HCT116 (cell line): ENCODE results near the gene FAM151A. TPM values are rescaled to one million over a fixed set of nuclear protein-coding genes. Genes with fewer than 3 reads are reported as not detected.

Experiments
- ATAC-seq: fragments of 200-7000 bp; cut with Tn5 transposase; 2 replicates; pipeline ENCODE4 v1.9.1; 2020; ENCODE audit warnings: mild to moderate bottlenecking, moderate library complexity
- BruUV-seq: library from RNA; stranded (reverse); fragments of 400-500 nt; replicated peaks from 2 replicates; lab custom pipeline; 2021; lab: Mats Ljungman, UMichigan
- CTCF ChIA-PET: fragments of 300-600 bp; sonication (Branson Sonifier 250); formaldehyde crosslinking; loops from one replicate; lab custom pipeline; 2021; ENCODE audit warnings: antibody characterized with exemption; lab: Charles Lee
- POLR2A ChIA-PET: fragments of 300-600, 350-600 bp; sonication (Branson Sonifier 250); formaldehyde crosslinking; loops from one replicate; lab custom pipeline; 2021; ENCODE audit warnings: antibody characterized with exemption; lab: Charles Lee
- RAD21 ChIA-PET, 2 experiments: fragments of 300-600 bp; sonication (Branson Sonifier 250); formaldehyde crosslinking; loops; one replicate each; lab custom pipeline; 2023; ENCODE audit warnings: low total read pairs in 2 of 2; ENCODE audit not compliant: uncharacterized antibody in 2 of 2, unreplicated experiment in 2 of 2, low non-redundant PET in 1 of 2; lab: Charles Lee
- DNase-seq: peaks from one replicate; pipeline ENCODE4 v3.0.0-alpha.2; 2010; ENCODE audit warnings: low read depth, low spot score
- H2AFZ ChIP-seq: fragments of 200-600 bp; shearing (Covaris generic), sonication (generic); 2 replicates; pipeline ENCODE4 v1.6.1; 2017; ENCODE audit warnings: low read depth, mixed run types, mixed read lengths, antibody characterized with exemption, low read length; ENCODE audit not compliant: poor library complexity, severe bottlenecking
- H3K27ac ChIP-seq: 2 replicates; pipeline ENCODE4 v1.5.1; 2012; ENCODE audit warnings: low read depth, low read length
- H3K27me3 ChIP-seq: fragments of 200-600 bp; sonication (generic); 2 replicates; pipeline ENCODE4 v1.6.1; 2016; ENCODE audit warnings: mixed run types, low read length, mixed read lengths; ENCODE audit not compliant: insufficient read depth
- H3K36me3 ChIP-seq, 2 experiments: fragments of 200-500 bp in 1 of 2; fragments of 200-600 bp in 1 of 2; sonication (Bioruptor generic) in 1 of 2; sonication (generic) in 1 of 2; 2 replicates each; pipeline versions ENCODE4 v1.5.1 to v1.6.1; 2014 to 2016; ENCODE audit warnings: low read length in 2 of 2, inconsistent platforms in 1 of 2, mixed read lengths in 1 of 2, mixed run types in 1 of 2; ENCODE audit not compliant: insufficient read depth in 2 of 2, control insufficient read depth in 1 of 2
- H3K4me1 ChIP-seq, 2 experiments: fragments of 200-600 bp in 1 of 2; sonication (generic) in 1 of 2; 2 replicates each; pipeline versions ENCODE4 v1.5.1 to v1.6.1; 2012 to 2017; ENCODE audit warnings: low read length in 2 of 2, inconsistent platforms in 1 of 2, mild to moderate bottlenecking in 1 of 2, mixed read lengths in 1 of 2, mixed run types in 1 of 2, moderate library complexity in 1 of 2; ENCODE audit not compliant: insufficient read depth in 2 of 2, control insufficient read depth in 1 of 2
- H3K4me2 ChIP-seq: fragments of 200-600 bp; sonication (generic); 2 replicates; pipeline ENCODE4 v1.6.1; 2017; ENCODE audit warnings: mixed run types, low read length, mixed read lengths
- H3K4me3 ChIP-seq, 2 experiments: fragments of 200-600 bp in 1 of 2; sonication (generic) in 1 of 2; replicated peaks in 1 of 2; 2 replicates each; pipeline ENCODE4 v1.5.1; 2011 to 2016; ENCODE audit warnings: low read length in 2 of 2, control low read depth in 1 of 2, low read depth in 1 of 2, mild to moderate bottlenecking in 1 of 2, mixed read lengths in 1 of 2, mixed run types in 1 of 2
- H3K79me2 ChIP-seq: fragments of 200-600 bp; sonication (generic); 2 replicates; pipeline ENCODE4 v1.6.1; 2017; ENCODE audit warnings: mild to moderate bottlenecking, mixed run types, low read length, moderate library complexity, mixed read lengths; ENCODE audit not compliant: insufficient read depth
- H3K9ac ChIP-seq: fragments of 200-600 bp; sonication (generic); 2 replicates; pipeline ENCODE4 v1.6.1; 2016; ENCODE audit warnings: low read length, mixed read lengths
- H3K9me2 ChIP-seq: fragments of 200-600 bp; sonication (generic), shearing (Covaris generic); 2 replicates; pipeline ENCODE4 v1.6.1; 2017; ENCODE audit warnings: mixed run types, mild to moderate bottlenecking, moderate library complexity; ENCODE audit not compliant: insufficient read depth
- H3K9me3 ChIP-seq, 2 experiments: fragments of 200-500 bp in 1 of 2; fragments of 200-600 bp in 1 of 2; sonication (Bioruptor generic) in 1 of 2; sonication (generic) in 1 of 2; 2 replicates each; pipeline ENCODE4 v1.6.1; 2014 to 2017; ENCODE audit warnings: low read length in 2 of 2, mixed read lengths in 2 of 2, inconsistent platforms in 1 of 2, low read depth in 1 of 2, mild to moderate bottlenecking in 1 of 2, mixed run types in 1 of 2, moderate library complexity in 1 of 2; ENCODE audit not compliant: control insufficient read depth in 1 of 2, insufficient read depth in 1 of 2
- H4K20me1 ChIP-seq: fragments of 200-600 bp; sonication (generic), shearing (Covaris generic); 2 replicates; pipeline ENCODE4 v1.6.1; 2017; ENCODE audit warnings: mixed run types, mild to moderate bottlenecking, moderate library complexity; ENCODE audit not compliant: insufficient read depth
- CEBPB ChIP-seq: IDR thresholded peaks from 2 replicates; pipeline ENCODE4 v1.6.1; 2012; ENCODE audit warnings: low read depth
- CTCF ChIP-seq, 3 experiments: fragments of 200-600 bp in 1 of 3; sonication (generic) in 1 of 3; IDR thresholded peaks in 2 of 3; conservative IDR thresholded peaks in 1 of 3; 2 replicates each; pipeline ENCODE4 v1.5.1; 2012 to 2017; ENCODE audit warnings: low read depth in 2 of 3, low read length in 2 of 3, antibody characterized with exemption in 1 of 3, borderline replicate concordance in 1 of 3, control low read depth in 1 of 3, mild to moderate bottlenecking in 1 of 3, mixed read lengths in 1 of 3, mixed run types in 1 of 3, moderate library complexity in 1 of 3; ENCODE audit not compliant: insufficient read depth in 1 of 3
- EGR1 ChIP-seq: IDR thresholded peaks from 2 replicates; pipeline ENCODE4 v1.6.1; 2012; ENCODE audit warnings: low read depth
- ELF1 ChIP-seq: IDR thresholded peaks from 2 replicates; pipeline ENCODE4 v1.6.1; 2012; ENCODE audit warnings: low read depth, borderline replicate concordance
- EZH2 ChIP-seq: fragments of 200-600 bp; sonication (generic); IDR thresholded peaks from 2 replicates; pipeline ENCODE4 v1.6.1; 2017; ENCODE audit warnings: antibody characterized with exemption, mixed run types
- POLR2A ChIP-seq: IDR thresholded peaks from 2 replicates; pipeline ENCODE4 v1.7.0; 2011; ENCODE audit warnings: borderline replicate concordance; ENCODE audit not compliant: insufficient read depth, insufficient read length; ENCODE audit errors: extremely low read depth
- POLR2AphosphoS5 ChIP-seq: IDR thresholded peaks from 2 replicates; pipeline ENCODE4 v1.6.1; 2011; ENCODE audit warnings: mild to moderate bottlenecking, low read depth, low read length, moderate library complexity
- RAD21 ChIP-seq: IDR thresholded peaks from 2 replicates; pipeline ENCODE4 v1.6.1; 2012; ENCODE audit warnings: low read depth, mild to moderate bottlenecking
- REST ChIP-seq: IDR thresholded peaks from 2 replicates; pipeline ENCODE4 v1.6.1; 2012; ENCODE audit warnings: low read depth
- YY1 ChIP-seq: IDR thresholded peaks from 2 replicates; pipeline ENCODE4 v1.6.1; 2011; ENCODE audit warnings: low read length, low read depth, moderate library complexity, mild to moderate bottlenecking; ENCODE audit not compliant: insufficient replicate concordance; ENCODE audit errors: extremely low read depth
- ZNF274 ChIP-seq: fragments of 200-500 bp; sonication (Bioruptor generic); IDR thresholded peaks from 2 replicates; pipeline ENCODE4 v1.6.1; 2014; ENCODE audit warnings: mild to moderate bottlenecking, low read depth, low read length, inconsistent platforms
- intact Hi-C: fragments of 100-400 bp; cut with micrococcal nuclease; formaldehyde crosslinking; loops from 2 replicates; pipeline ENCODE4 v1.10.0; 2022
- total RNA-seq: library from RNA; stranded (reverse); gene quantifications from one replicate; pipeline ENCODE4 v1.2.1, GENCODE V29; 2021; ENCODE audit not compliant: unreplicated experiment

Gene FAM151A
- total RNA-seq, 1 experiment from 2014 or later = not detected

- DNase-seq (no peak), ATAC-seq (no peak)
- CTCF ChIA-PET = no interaction called here
- Histone ChIP-seq H3K4me1 (peaks cover 13 to 17% of the 10 kb centered on the region in 2 experiments), H4K20me1 (no peaks in the 10 kb centered on the region), H3K27me3 (no peaks in the 10 kb centered on the region), H3K4me2 (no peak overlapping the region), H3K27ac (no peak overlapping the region), H3K4me3 (no peak overlapping the region), H3K9me3 (no peaks in the 10 kb centered on the region), H2AFZ (no peak overlapping the region), H3K36me3 (no peaks in the 10 kb centered on the region; a peak in 1 of 4 replicates), H3K79me2 (no peaks in the 10 kb centered on the region; the same call in 1 of the 2 replicates), H3K9me2 (no peaks in the 10 kb centered on the region), H3K9ac (no peak overlapping the region)
- intact Hi-C loops = no loop called here
- TF ChIP-seq ZNF274 (no peak), CTCF (IDR thresholded peaks at IDR 0.05 in 2 of 3, conservative IDR thresholded peaks at IDR 0.05 in 1 of 3; ENCODE audit: borderline replicate concordance in 1 of 3, insufficient read depth in 1 of 3, low read depth in 2 of 3, low read length in 2 of 3) (no peak), RAD21 (no peak), ELF1 (no peak), CEBPB (no peak), EGR1 (no peak)
- RAD21 ChIA-PET = no interaction called here
- POLR2A ChIA-PET = no interaction called here
- BruUV-seq = no TSS peak
Measured at GRCh38 chr1:54583307-54583686, 40.0 kb downstream of the FAM151A start.

- no peak overlapping the region for H3K4me3 ChIP-seq
- BruUV-seq = no TSS peak
- intact Hi-C loops = no loop called here
- ATAC-seq = no peak
- no peak for DNase-seq
- no peaks in the 10 kb centered on the region for H3K9me3 ChIP-seq
- H4K20me1 ChIP-seq = no peaks in the 10 kb centered on the region
- H3K9me2 ChIP-seq = no peaks in the 10 kb centered on the region
- ChIA-PET POLR2A (no interaction called here), CTCF (no interaction called here), RAD21 (no interaction called here)
- no peak overlapping the region for H2AFZ ChIP-seq
- H3K79me2 ChIP-seq = no peaks in the 10 kb centered on the region; the same call in 1 of the 2 replicates
- H3K9ac ChIP-seq = no peak overlapping the region
- H3K4me2 ChIP-seq = no peak overlapping the region
- no peak overlapping the region for H3K27ac ChIP-seq
- no peaks in the 10 kb centered on the region for H3K27me3 ChIP-seq
- no peaks in the 10 kb centered on the region; a peak in 1 of 4 replicates for H3K36me3 ChIP-seq
- H3K4me1 ChIP-seq = peaks cover 13 to 17% of the 10 kb centered on the region in 2 experiments
- no peak for TF ChIP-seq POLR2AphosphoS5
- no peak for TF ChIP-seq POLR2A
- TF ChIP-seq REST = no peak
- no peak for TF ChIP-seq YY1
- TF ChIP-seq CTCF (IDR thresholded peaks at IDR 0.05 in 2 of 3, conservative IDR thresholded peaks at IDR 0.05 in 1 of 3; ENCODE audit: borderline replicate concordance in 1 of 3, insufficient read depth in 1 of 3, low read depth in 2 of 3, low read length in 2 of 3) = no peak
- TF ChIP-seq EZH2 = no peak
Measured at GRCh38 chr1:54582566-54583306, 40.6 kb downstream of the FAM151A start.
